VCaP (cell line): Measurements from ENCODE around the gene SOCS3.
A peak's percentile ranks its signal among the peaks of the same experiment; 100 is the strongest.

Experiments
- H3K27ac ChIP-seq: fragments of 450-650 bp; 2 replicates; pipeline ENCODE4 v1.5.1; 2017
- CTCF ChIP-seq: fragments of 450-650 bp; conservative IDR thresholded peaks from 2 replicates; pipeline ENCODE4 v1.5.1; 2017; ENCODE audit warnings: mild to moderate bottlenecking, moderate library complexity

Gene SOCS3

DNA sequence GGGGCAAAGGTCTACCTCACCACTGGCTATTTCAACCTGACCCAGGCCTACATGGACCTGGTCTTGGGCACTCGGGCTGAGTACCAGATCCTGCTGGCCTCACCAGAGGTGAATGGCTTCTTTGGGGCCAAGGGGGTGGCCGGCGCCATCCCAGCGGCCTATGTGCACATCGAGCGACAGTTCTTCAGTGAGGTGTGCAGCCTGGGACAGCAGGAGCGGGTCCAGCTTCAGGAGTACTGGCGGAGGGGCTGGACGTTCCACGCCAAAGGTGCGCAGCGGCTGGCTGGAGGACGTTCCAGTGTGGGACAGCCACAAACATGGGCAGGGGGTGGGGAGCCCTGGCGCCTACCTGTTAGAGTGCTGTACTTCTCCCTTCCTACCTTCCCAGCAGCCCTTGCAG is 43.9 kb upstream of the SOCS3 start:
- TF ChIP-seq CTCF, result no peak
- no peak overlapping the region for H3K27ac ChIP-seq

- H3K27ac ChIP-seq, result no peak overlapping the region
- TF ChIP-seq CTCF, result no peak
These were observed 42.0 kb upstream of the SOCS3 start for GRCh38 chr17:78401891-78402290.

DNA sequence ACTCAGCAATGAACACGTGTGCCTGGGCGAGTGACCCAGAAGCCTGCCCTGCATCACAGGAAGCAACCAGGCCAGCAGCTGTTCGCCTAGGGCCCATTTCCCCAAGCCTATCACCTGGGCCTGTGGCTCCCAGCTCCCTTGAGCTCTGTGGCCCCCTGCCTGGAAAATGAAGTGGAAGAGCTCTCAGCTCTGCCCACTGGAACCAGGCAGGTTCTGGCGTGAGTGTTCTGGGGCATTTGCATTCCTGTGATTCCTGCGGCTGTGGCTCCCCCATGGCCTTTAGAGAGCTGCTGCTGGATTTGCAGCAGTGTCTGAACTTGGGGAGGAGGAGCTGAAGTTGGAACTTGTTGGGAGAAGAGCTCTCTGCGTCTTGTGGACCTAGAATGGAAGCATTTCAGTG is 41.4 kb upstream of the SOCS3 start:
- no peak overlapping the region for H3K27ac ChIP-seq
- no peak for TF ChIP-seq CTCF

- no peak for TF ChIP-seq CTCF
- no peak overlapping the region for H3K27ac ChIP-seq
These were observed 40.8 kb upstream of the SOCS3 start for GRCh38 chr17:78400581-78401240.

DNA sequence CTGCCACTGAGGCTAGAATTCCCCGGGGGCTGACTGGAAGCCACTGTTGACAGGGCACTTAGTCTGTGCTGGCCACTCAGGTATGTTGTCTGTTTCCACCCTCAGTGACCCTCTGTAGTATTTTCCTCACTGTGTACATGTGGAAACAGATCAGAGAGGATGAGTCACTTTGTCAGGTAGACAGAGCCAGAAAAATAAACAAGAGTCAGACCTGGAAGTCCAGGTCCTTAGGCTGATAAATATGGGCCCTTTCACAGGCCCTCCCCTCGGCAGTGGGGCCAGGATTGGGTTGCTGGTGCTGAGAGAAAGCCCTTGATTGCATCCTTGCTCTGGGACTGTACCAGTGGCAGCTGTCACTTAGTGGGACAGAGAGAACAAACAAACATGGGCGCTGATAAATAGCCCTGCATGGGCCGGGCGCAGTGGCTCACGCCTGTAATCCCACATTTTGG is 39.8 kb upstream of the SOCS3 start:
- no peak overlapping the region for H3K27ac ChIP-seq
- no peak for TF ChIP-seq CTCF

DNA sequence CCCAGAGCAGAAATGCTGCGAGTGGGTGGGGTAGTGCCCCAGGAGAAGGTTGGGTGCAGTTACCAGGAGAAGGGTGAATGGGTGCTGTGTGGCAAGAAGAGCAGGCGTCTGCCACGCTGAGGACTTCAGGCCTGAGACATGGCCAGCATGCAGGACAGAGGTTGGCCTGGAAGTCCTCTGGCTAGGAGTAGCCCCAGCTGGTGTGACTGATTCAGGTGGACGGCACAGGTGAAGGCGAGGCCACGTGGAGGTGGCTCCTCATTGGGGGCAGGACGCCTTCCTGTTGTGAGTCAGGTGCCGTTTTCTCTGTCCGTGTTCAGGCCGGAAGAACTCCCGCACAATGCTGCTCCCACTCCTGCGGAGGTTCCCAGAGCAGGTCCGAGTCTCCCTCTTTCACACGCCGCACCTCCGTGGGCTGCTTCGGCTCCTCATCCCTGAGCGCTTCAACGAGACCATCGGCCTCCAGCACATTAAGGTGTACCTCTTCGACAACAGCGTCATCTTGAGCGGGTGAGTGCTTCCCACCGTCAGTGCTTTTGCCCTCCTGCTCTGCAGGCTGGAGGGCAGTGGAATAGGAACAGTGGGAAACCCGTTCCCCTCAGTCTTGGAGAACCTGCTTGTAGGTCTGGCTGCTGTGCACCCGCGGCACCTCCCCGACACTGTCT is 39.3 kb upstream of the SOCS3 start:
- no peak for TF ChIP-seq CTCF
- H3K27ac ChIP-seq, result no peak overlapping the region

GRCh38 chr17:78398390-78398789 is 38.5 kb upstream of the SOCS3 start:
- peak overlapping the region; percentile 54; the same call in 1 of the 2 replicates for H3K27ac ChIP-seq
- TF ChIP-seq CTCF, result no peak
